ENCODE measurements around the gene PHPT1.
"Not testable (repeated sequence)": the region's sequence is repeated elsewhere in the genome, so short reads cannot be mapped to it uniquely, and the experiment has no call there.

The PHPT1 gene

DNA sequence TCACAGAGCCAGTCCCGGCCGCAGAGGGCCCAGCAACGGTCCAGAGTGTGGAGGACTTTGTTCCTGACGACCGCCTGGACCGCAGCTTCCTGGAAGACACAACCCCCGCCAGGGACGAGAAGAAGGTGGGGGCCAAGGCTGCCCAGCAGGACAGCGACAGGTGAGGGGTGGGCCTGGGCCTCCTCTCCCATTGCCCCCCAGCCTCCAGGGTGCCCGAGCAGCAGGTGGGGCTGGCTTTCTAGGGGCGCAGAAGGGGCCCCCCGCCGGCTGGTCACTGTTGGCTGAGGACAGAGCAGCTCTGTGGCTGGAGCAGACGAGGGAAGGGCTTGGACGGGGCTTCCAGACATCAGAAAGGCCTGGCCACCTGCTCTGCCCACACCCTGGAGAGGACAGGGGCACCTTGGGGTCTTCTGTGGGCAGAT, 11.3 kb upstream of the PHPT1 start:
- DNase-seq = not testable (repeated sequence)

DNA sequence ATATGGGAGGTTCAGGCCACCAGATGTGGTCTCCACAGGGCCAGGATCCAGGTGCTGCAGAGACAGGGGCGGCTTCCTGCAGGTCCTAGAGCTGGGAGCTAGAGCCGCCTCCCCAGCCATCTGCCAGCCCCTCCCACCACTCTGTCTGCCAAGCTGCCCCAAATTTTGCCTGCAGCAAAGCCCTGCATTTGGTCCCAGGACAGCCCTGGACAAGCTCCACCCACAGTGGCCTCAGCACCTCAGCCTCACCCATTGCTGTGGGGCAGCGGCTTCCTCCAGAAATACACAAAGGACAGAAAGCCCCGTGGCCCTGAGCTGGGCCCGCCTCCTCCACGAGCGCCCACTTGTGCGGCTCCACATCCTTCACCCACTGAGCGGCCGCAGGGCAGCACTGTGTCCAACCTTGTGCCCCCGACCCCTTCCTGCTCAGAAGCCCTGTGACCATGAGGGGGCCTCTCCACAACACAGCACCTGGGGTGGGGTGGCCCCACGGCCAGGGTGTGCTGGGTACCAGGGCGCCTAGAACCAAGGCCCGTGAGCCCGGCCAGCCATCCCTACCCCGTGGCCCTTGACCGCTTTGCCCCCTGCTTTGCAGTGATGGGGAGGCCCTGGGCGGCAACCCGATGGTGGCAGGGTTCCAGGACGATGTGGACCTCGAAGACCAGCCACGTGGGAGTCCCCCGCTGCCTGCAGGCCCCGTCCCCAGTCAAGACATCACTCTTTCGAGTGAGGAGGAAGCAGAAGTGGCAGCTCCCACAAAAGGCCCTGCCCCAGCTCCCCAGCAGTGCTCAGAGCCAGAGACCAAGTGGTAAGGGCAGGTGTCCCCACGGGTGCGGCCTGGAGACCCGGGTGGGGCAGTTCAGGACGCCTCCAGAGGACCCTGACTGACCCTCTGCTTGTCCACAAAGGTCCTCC, 10.6 kb upstream of the PHPT1 start:
- no peak for DNase-seq

- DNase-seq = peak; percentile 22
Measured at GRCh38 chr9:136839229-136840139, 9.7 kb upstream of the PHPT1 start.

GRCh38 chr9:136840140-136840876, 8.9 kb upstream of the PHPT1 start:
- no peak for DNase-seq

DNA sequence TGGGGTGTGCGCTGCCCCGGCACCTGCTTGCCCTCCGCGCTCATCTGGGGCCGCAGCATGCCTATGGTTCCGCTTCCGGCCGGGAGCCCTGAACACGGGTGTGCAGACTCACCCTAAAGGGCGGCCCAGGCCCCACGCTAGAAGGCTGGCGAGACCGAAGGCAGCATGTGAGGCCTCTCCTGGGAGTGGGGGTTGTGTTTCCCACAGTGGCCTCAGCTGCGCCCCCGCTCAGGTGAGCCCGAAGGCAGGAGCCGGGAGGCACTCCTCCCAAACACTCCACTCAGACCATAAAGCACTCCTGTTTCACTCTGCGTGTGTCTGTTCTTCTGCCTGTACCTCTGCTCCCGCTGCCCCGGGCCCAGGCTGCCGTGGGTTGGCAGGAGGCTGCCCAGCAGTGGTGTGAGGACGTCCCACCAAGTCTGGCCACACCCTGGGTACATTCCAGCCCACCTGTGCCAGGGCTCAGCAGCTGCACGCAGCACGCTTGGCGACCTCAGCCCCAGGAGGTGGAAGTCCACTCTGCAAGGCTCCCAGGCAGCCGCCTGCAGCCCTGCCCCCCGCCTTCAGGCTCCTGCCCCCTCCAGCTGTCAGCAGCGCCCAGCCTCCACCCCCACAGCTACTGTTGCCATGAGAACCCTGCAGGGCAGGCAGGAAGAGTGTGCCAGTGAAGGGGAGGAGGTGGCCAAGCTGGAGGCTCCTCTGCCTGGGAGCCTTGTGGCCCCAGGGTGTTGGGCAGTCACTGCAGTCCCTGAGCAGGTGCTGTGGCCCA, 8.1 kb upstream of the PHPT1 start:
- DNase-seq = peak; percentile 70

DNA sequence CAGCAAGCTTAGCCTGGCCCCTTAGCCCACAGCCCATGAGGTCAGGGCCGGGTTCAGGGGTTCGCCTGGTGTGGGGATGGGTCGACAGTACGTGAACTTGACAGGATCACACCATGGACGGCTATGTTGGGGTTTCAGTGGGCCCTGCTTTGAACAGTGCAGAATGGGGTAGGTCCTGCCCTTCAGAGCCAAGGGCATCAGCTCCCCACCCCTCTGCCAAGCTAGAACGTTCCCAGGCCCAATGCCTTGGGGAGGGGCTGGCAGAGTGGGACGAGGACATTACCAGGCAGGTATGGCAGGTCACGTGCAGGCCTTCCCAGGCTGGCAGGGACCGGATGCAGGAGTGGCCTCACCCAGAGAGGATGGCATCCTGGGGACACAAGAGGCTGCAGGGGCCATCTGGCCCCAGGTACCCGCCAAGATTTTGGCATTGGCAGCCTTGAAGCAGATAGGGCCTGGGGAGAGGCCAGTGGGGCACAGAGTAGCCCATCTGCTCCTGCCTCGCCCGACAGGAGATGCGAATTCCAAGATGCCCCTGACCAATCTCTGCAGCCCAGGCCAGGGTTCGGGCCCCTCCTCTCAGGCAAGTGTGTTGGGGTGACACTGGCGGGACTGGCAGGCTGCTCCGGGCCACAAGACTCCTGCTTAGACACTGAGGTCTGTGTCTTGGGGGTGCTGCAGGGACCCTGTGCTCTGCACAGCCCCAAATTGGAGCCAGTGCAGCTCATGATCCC, 7.4 kb upstream of the PHPT1 start:
- not testable (repeated sequence) for DNase-seq

GRCh38 chr9:136842380-136842948, 6.7 kb upstream of the PHPT1 start, which contains the start of gene AJM1:
AJM1 (plus strand) TSS chr9:136842478; CDS start chr9:136844415, 1,937 bp downstream.
- DNase-seq = peak; percentile 91

GRCh38 chr9:136843159-136843800, 5.9 kb upstream of the PHPT1 start:
- DNase-seq = peak; percentile 34

DNA sequence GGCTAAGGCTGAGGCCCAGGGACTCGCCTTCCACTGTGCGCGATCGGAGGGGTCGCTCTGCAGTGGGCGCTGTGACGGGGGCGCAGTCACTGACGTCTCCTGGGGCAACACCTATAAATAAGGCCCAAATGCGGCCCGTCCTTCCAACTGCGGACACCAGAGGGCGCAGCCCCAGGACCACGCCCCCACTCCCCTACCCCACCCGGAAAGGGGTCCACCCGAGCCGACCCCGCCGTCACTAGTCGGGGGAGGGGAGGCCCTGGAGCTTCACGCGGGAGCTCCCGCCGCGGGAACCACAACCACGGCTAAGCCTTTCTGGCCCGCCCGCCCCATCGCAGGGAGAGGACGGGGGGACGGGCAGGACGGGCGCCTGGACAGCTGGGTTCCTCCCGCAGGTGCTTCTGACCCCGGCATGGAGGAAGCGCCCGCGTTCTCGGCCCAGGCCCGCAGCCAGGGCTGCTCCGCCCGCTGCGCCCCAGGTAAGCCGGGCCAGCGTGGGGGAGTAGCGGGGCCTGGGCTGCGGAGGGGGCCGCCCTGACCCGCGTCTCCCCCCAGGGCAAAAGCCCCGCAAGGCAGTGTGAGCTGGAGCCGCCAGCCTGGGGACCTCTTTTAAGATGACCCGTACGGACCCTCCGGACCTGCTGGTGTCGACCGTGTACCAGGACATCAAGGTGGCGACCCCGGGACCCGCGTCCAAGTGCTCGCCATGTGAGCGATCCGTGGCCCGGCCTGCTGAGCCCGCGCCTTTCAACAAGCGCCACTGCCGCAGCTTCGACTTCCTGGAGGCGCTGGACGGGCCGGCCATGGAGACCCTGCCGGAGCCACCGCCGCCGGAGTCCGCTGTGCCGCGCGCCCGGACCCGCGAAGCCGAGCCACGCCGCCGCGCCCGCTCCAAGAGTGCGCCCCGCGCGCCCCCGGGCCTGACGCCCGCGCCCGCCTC, 5.1 kb upstream of the PHPT1 start:
- DNase-seq = peak; percentile 72

DNA sequence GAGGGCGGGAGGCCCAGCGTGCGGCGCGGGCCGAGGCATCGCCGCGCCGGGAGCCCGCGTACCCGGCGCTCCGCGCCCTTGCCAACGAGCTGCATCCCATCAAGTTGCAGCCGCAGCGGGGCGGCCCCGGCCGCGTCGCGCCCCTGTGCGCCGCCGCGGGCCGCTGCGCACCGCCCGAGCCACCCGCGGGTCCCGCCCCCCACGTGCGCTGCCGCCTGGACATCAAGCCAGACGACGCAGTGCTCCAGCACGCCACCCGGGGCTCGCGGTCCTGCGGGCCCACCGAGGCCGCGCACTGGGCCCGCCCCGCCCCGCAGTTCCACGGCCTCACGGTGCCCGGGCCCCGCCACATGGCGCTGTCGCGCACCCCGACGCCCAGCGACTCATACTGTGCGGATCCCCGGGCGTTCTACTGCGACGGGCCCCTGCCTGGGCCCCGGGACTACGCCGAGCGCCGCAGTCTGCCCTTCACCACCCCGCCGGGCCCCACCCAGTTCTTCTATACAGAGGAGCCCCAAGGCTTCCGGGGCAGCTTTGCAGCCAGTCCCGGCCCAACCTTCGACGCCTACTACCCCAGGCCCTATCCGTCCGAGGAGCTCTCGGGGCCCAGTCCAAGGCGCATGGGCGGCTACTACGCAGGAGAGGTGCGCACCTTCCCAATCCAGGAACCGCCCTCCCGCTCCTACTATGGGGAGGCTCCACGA, 4.3 kb upstream of the PHPT1 start:
- no peak for DNase-seq

DNA sequence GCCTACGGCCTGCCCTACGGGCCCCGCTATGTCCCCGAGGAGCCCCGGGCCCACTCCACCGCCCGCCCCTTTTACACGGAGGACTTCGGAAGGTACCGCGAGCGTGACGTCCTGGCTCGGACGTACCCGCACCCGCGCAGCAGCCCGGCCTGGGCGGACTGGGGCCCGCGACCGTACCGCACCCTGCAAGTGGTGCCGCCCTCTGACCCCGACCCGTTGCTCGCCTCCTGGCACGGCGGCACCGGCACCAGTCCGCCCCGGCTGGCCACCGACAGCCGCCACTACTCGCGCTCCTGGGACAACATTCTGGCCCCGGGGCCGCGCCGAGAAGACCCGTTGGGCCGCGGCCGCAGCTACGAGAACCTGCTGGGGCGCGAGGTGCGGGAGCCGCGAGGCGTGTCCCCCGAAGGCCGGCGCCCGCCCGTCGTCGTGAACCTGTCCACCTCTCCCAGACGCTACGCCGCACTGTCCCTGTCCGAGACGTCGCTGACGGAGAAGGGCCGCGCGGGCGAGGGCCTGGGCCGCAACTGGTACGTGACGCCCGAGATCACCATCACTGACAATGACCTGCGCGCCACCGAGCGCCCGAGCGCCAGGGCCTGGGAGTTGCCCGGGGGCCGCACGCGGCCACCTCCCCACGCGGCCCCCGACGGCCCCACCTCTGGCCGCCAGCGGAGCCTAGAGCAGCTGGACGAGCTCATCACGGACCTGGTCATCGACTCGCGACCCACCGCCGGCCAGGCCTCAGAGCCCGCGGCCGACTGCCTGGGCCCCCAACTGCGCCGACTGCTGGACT, 3.5 kb upstream of the PHPT1 start:
- peak; percentile 48 for DNase-seq

DNA sequence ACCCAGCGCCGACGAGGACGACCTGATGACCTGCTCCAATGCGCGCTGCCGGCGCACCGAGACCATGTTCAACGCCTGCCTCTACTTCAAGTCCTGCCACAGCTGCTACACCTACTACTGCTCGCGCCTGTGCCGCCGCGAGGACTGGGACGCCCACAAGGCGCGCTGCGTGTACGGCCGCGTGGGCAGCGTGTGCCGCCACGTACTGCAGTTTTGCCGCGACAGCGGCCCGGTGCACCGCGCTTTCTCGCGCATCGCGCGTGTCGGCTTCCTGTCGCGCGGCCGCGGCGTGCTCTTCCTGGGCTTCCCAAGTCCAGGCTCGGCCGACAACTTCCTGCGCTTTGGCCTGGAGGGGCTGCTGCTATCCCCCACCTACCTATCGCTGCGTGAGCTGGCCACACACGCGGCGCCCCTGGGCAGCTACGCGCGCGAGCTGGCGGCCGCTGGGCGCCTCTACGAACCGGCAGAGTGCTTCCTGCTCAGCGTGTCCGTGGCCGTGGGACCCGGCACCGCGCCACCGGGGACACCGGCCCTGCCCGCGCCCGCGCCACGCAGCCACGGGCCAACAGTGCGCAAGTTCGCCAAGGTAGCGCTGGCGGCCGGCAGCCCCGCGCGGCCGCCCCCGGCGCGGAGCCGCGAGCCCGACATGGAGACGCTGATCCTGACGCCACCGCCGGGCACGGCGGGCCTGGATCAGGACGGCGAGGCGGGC, 2.7 kb upstream of the PHPT1 start:
- DNase-seq = peak; percentile 39

- peak; percentile 36 for DNase-seq
Measured at GRCh38 chr9:136847088-136847825, 2.0 kb upstream of the PHPT1 start.

DNA sequence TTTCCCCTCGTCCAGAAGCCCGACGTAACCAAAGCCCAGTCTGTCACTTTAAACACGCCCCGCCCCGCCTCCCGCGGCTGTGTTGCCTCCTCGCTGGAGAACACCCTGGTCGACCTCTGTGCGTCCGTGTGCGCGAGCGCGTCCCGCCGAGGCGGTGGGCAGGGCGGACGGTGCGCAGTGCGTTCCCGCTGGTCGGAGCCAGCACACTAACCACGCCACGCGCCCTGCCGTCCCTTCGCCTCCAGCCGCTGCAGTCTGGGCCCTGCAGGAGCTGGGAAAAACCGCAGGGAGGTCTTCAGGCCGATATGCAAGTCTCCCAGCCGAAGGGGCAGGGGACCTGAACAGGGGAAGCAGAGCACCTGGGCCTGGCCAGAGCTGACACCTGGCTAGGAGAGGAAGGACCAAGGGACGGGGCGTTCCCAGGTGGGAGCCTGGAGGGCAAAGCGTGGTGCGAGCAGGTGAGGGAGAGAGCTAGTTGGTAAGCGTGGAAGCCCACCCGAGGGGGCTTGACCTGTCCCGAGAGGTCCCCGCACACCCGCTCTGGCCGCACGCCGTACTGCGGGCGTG, 1.3 kb upstream of the PHPT1 start:
- DNase-seq = peak; percentile 75

DNA sequence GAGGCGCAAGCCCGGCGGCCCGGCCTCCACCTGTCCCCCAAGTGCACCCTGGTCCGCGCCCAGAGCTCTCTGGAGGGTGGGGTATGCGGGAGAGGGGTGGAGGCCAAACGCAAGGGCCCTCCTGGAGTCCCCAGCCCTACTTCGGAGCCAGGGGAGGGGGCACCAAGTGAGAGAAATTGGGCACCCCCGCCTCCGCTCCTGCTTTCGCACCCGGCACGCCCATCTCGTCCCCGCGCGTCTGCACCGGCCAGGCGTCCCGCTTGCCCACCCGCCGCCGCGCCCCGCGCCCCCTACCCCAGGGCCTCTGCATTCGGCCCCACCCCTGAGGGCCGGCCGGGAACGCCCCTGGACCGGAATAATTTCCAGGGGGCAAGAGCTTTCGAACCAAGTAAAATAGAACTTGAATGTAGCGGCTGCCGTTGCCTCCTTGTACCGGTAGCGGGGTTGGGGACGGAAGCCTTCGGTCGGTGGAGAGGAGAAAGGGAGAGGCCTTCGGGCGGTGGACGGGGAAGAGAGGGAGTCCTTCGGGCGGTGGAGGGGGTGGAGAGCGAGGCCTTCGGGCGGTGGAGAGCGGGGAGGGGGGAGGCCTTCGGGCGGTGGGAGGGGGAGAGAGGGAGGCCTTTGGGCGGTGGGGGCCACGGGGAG, 694 bp upstream of the PHPT1 start:
- peak; percentile 53 for DNase-seq
